Common myeloid progenitor, CD34-positive (primary cell): ENCODE measurements around the gene SLC27A1.

Experiments used
- CTCF ChIA-PET: fragments of 350-600 bp; sonication (Branson Sonifier 250); formaldehyde crosslinking; loops from one replicate; lab custom pipeline; 2021; ENCODE audit warnings: antibody characterized with exemption; lab: Charles Lee
- POLR2A ChIA-PET: fragments of 350-600 bp; sonication (Branson Sonifier 250); formaldehyde crosslinking; loops from one replicate; lab custom pipeline; 2021; ENCODE audit warnings: antibody characterized with exemption; lab: Charles Lee
- DNase-seq, 3 donors: peaks; one replicate each; pipeline versions ENCODE4 v3.0.0 to v3.0.0-alpha.2; 2013
- H3K27ac ChIP-seq, 2 experiments: 1 replicate in 1 of 2; 2 replicates in 1 of 2; pipeline ENCODE4 v1.7.0; 2013; ENCODE audit warnings: inconsistent platforms in 2 of 2, low read length in 2 of 2, mild to moderate bottlenecking in 2 of 2, low read depth in 1 of 2, moderate library complexity in 1 of 2; ENCODE audit not compliant: severe bottlenecking in 2 of 2, insufficient read depth in 1 of 2, poor library complexity in 1 of 2
- H3K27me3 ChIP-seq, 5 experiments: replicated peaks in 2 of 5; 1 replicate in 3 of 5; 2 replicates in 2 of 5; pipeline versions ENCODE4 v1.6.1 to v1.7.0; 2013; ENCODE audit warnings: low read length in 4 of 5, mild to moderate bottlenecking in 2 of 5, moderate library complexity in 2 of 5, inconsistent platforms in 1 of 5; ENCODE audit not compliant: insufficient read depth in 5 of 5, control insufficient read depth in 4 of 5
- H3K36me3 ChIP-seq, 4 experiments: 1 replicate in 2 of 4; 2 replicates in 2 of 4; pipeline versions ENCODE4 v1.6.1 to v1.7.0; 2013; ENCODE audit warnings: low read length in 3 of 4, control low read depth in 1 of 4, mild to moderate bottlenecking in 1 of 4; ENCODE audit not compliant: control insufficient read depth in 4 of 4, insufficient read depth in 4 of 4
- H3K4me1 ChIP-seq, 4 experiments: 1 replicate in 3 of 4; 2 replicates in 1 of 4; pipeline versions ENCODE4 v1.6.1 to v1.7.1; 2013; ENCODE audit warnings: low read length in 3 of 4, mild to moderate bottlenecking in 3 of 4, control low read depth in 1 of 4, inconsistent platforms in 1 of 4, moderate library complexity in 1 of 4; ENCODE audit not compliant: control insufficient read depth in 4 of 4, insufficient read depth in 4 of 4; ENCODE audit errors: control extremely low read depth in 1 of 4
- H3K4me3 ChIP-seq, 7 experiments: 1 replicate in 4 of 7; 2 replicates in 3 of 7; pipeline versions ENCODE4 v1.5.1 to v1.7.0; 2013; ENCODE audit warnings: mild to moderate bottlenecking in 7 of 7, low read length in 6 of 7, moderate library complexity in 6 of 7, inconsistent platforms in 2 of 7, low read depth in 2 of 7, control low read depth in 1 of 7; ENCODE audit not compliant: insufficient read depth in 4 of 7, control insufficient read depth in 1 of 7; ENCODE audit errors: extremely low read depth in 1 of 7
- H3K9me3 ChIP-seq, 5 experiments: 1 replicate in 4 of 5; 2 replicates in 1 of 5; pipeline versions ENCODE4 v1.6.1 to v1.7.1; 2013; ENCODE audit warnings: low read length in 4 of 5, mild to moderate bottlenecking in 2 of 5, inconsistent platforms in 1 of 5, low read depth in 1 of 5, moderate library complexity in 1 of 5; ENCODE audit not compliant: control insufficient read depth in 4 of 5, insufficient read depth in 2 of 5; ENCODE audit errors: control extremely low read depth in 1 of 5
- WGBS: methylation state at CpG from one replicate; pipeline ENCODE4 v1.1.5; 2013; ENCODE audit not compliant: insufficient coverage; 5-methylcytosine and 5-hydroxymethylcytosine counted together

The SLC27A1 gene

GRCh38 chr19:17457616-17458015, 12.7 kb upstream of the SLC27A1 start:
- Histone ChIP-seq H3K27ac (no peak overlapping the region), H3K9me3 (peaks cover 0 to 2% (median 0%) of the 10 kb centered on the region in 5 experiments), H3K36me3 (no peaks in the 10 kb centered on the region), H3K4me3 (no peak overlapping the region), H3K4me1 (peaks cover 0 to 6% (median 2%) of the 10 kb centered on the region in 4 experiments), H3K27me3 (peaks cover 0 to 39% (median 19%) of the 10 kb centered on the region in 5 experiments)
- WGBS = 85% methylated on average over 6 of the region's 6 CpGs
- ChIA-PET CTCF (interaction anchor here (1.7 kb wide), 1 partner anchor 14 kb away, joined by 4 read pairs; no protein-coding TSS in a partner anchor), POLR2A (no interaction called here)
- no peak for DNase-seq

- peaks cover 0 to 4% (median 2%) of the 10 kb centered on the region in 4 experiments for H3K4me1 ChIP-seq
- H3K27ac ChIP-seq = no peak overlapping the region
- ChIA-PET POLR2A (interaction anchor here (0.5 kb wide), 1 partner anchor 29 kb away, joined by 3 read pairs; no protein-coding TSS in a partner anchor), CTCF (interaction anchor here (0.8 kb wide), 1 partner anchor 34 kb away, joined by 3 read pairs; no protein-coding TSS in a partner anchor)
- no peak for DNase-seq
- H3K27me3 ChIP-seq = peaks cover 0 to 34% (median 19%) of the 10 kb centered on the region in 5 experiments
- no peak overlapping the region for H3K4me3 ChIP-seq
- WGBS = 91% methylated on average over 3 of the region's 3 CpGs
- no peaks in the 10 kb centered on the region for H3K36me3 ChIP-seq
- no peaks in the 10 kb centered on the region for H3K9me3 ChIP-seq
Measured at GRCh38 chr19:17458970-17459369, 11.4 kb upstream of the SLC27A1 start.

- H3K36me3 ChIP-seq = no peaks in the 10 kb centered on the region
- ChIA-PET CTCF (interaction anchor here (1.3 to 2.0 kb wide), 2 partner anchors 13 to 35 kb away, joined by 4 to 5 read pairs; partner anchors contain the start of gene TMEM221), POLR2A (no interaction called here)
- H3K4me1 ChIP-seq = peaks cover 0 to 4% (median 1%) of the 10 kb centered on the region in 4 experiments
- no peaks in the 10 kb centered on the region for H3K9me3 ChIP-seq
- 94% methylated on average over 25 of the region's 26 CpGs for WGBS
- DNase-seq = no peak
- no peak within 1 kb of the TSS for H3K4me3 ChIP-seq
- H3K27me3 ChIP-seq = peaks cover 0 to 21% (median 12%) of the 10 kb centered on the region in 5 experiments
- H3K27ac ChIP-seq = no peak within 1 kb of the TSS
Measured at GRCh38 chr19:17460372-17461230, 9.7 kb upstream of the SLC27A1 start, which contains the start of gene NXNL1. TSS of gene NXNL1 (minus strand) at chr19:17460926. CDS start at chr19:17460869, 57 bp downstream.

- Histone ChIP-seq H3K36me3 (no peaks in the 10 kb centered on the region), H3K9me3 (no peaks in the 10 kb centered on the region), H3K27ac (no peak overlapping the region), H3K4me1 (peaks cover 0 to 34% (median 22%) of the 10 kb centered on the region in 4 experiments), H3K4me3 (no peak overlapping the region), H3K27me3 (no peaks in the 10 kb centered on the region)
- WGBS = no CpG with 5 or more reads among the region's 6 CpGs
- ChIA-PET CTCF (interaction anchor here (0.6 to 2.6 kb wide), 11 partner anchors 10 to 485 kb away, joined by 3 to 13 read pairs (median 5); no protein-coding TSS in a partner anchor), POLR2A (interaction anchor here (1.0 kb wide), 1 partner anchor 47 kb away, joined by 3 read pairs; the partner anchor contains the start of gene MVB12A)
- no peak for DNase-seq
Measured at GRCh38 chr19:17466487-17466850, 3.9 kb upstream of the SLC27A1 start.

- Histone ChIP-seq H3K4me3 (no peak overlapping the region), H3K27me3 (no peaks in the 10 kb centered on the region), H3K4me1 (peaks cover 0 to 39% (median 26%) of the 10 kb centered on the region in 4 experiments), H3K36me3 (no peaks in the 10 kb centered on the region), H3K9me3 (no peaks in the 10 kb centered on the region), H3K27ac (no peak overlapping the region)
- ChIA-PET CTCF (interaction anchor here (0.6 to 2.5 kb wide), 7 partner anchors 13 to 103 kb away, joined by 3 to 8 read pairs (median 5); no protein-coding TSS in a partner anchor), POLR2A (no interaction called here)
- no peak for DNase-seq
- 96% methylated on average over 5 of the region's 12 CpGs for WGBS
Measured at GRCh38 chr19:17467471-17468301, 2.6 kb upstream of the SLC27A1 start.

- 95% methylated on average over 17 of the region's 25 CpGs for WGBS
- H3K27me3 ChIP-seq = no peaks in the 10 kb centered on the region
- DNase-seq = no peak
- H3K9me3 ChIP-seq = no peaks in the 10 kb centered on the region
- peak overlapping the region in 6 of 7 experiments; percentile 44 to 86 (median 76) for H3K4me3 ChIP-seq
- ChIA-PET CTCF (interaction anchor here (0.8 to 1.6 kb wide), 5 partner anchors 14 to 77 kb away, joined by 3 to 5 read pairs (median 3); no protein-coding TSS in a partner anchor), POLR2A (no interaction called here)
- peak overlapping the region in 1 of 2 experiments; percentile 14 for H3K27ac ChIP-seq
- no peaks in the 10 kb centered on the region for H3K36me3 ChIP-seq
- peaks cover 0 to 48% (median 32%) of the 10 kb centered on the region in 4 experiments for H3K4me1 ChIP-seq
Measured at GRCh38 chr19:17468302-17469091, 1.8 kb upstream of the SLC27A1 start.
